GM12878 (cell line): ENCODE results near the gene ZNF692. TPM values are rescaled to one million over a fixed set of nuclear protein-coding genes. Genes with fewer than 3 reads are reported as not detected.

Source experiments
- ASH2L ChIP-seq: fragments of 300-600, 200-600 bp; sonication (generic); IDR thresholded peaks from 2 replicates; pipeline ENCODE4 v1.6.1; 2017; ENCODE audit warnings: low read depth, mild to moderate bottlenecking, borderline replicate concordance
- CBFB ChIP-seq: IDR thresholded peaks from 2 replicates; pipeline ENCODE4 v1.6.1; 2016; ENCODE audit warnings: antibody characterized with exemption, low read depth
- CHD1 ChIP-seq: IDR thresholded peaks from 2 replicates; pipeline ENCODE4 v1.6.1; 2012; ENCODE audit warnings: low read depth, low read length, improper control_type of control experiment
- CREB1 ChIP-seq: IDR thresholded peaks from 2 replicates; pipeline ENCODE4 v1.6.1; 2012; ENCODE audit warnings: low read depth, mild to moderate bottlenecking, inconsistent platforms
- E4F1 ChIP-seq: fragments of 450-650 bp; IDR thresholded peaks from 2 replicates; pipeline ENCODE4 v1.6.1; 2018; ENCODE audit warnings: borderline replicate concordance, mild to moderate bottlenecking; ENCODE audit not compliant: partially characterized antibody
- EGR1 ChIP-seq, 2 experiments: IDR thresholded peaks; 1 replicate in 1 of 2; 2 replicates in 1 of 2; pipeline ENCODE4 v1.6.1; 2011 to 2012; ENCODE audit warnings: low read depth in 2 of 2, low read length in 2 of 2, borderline replicate concordance in 1 of 2, mild to moderate bottlenecking in 1 of 2, moderate library complexity in 1 of 2
- EZH2 ChIP-seq: IDR thresholded peaks from 2 replicates; pipeline ENCODE4 v1.6.1; 2012; ENCODE audit warnings: low read depth, mild to moderate bottlenecking, control low read depth, inconsistent platforms, low read length, borderline replicate concordance; ENCODE audit not compliant: control insufficient read depth
- FOXK2 ChIP-seq: fragments of 450-650 bp; IDR thresholded peaks from 2 replicates; pipeline ENCODE4 v1.6.1; 2017; ENCODE audit warnings: mild to moderate bottlenecking, moderate library complexity
- IRF4 ChIP-seq: IDR thresholded peaks from 2 replicates; pipeline ENCODE4 v1.6.1; 2011; ENCODE audit warnings: low read depth, low read length
- IRF5 ChIP-seq: fragments of 450-650 bp; IDR thresholded peaks from 2 replicates; pipeline ENCODE4 v1.6.1; 2017; ENCODE audit warnings: borderline replicate concordance
- PAX5 ChIP-seq: IDR thresholded peaks from 2 replicates; pipeline ENCODE4 v1.6.1; 2011; ENCODE audit warnings: low read depth, low read length, borderline replicate concordance
- PAX8 ChIP-seq: fragments of 450-650 bp; IDR thresholded peaks from 2 replicates; pipeline ENCODE4 v1.6.1; 2017; ENCODE audit warnings: mild to moderate bottlenecking, moderate library complexity
- REST ChIP-seq: IDR thresholded peaks from 2 replicates; pipeline ENCODE4 v1.6.1; 2012; ENCODE audit warnings: mild to moderate bottlenecking, low read depth, low read length
- RUNX3 ChIP-seq: IDR thresholded peaks from 2 replicates; pipeline ENCODE4 v1.6.1; 2012; ENCODE audit warnings: low read length, inconsistent platforms
- SKIL ChIP-seq: fragments of 450-650 bp; IDR thresholded peaks from 2 replicates; pipeline ENCODE4 v1.6.1; 2017; ENCODE audit warnings: mild to moderate bottlenecking, low read depth, inconsistent platforms; ENCODE audit not compliant: poor library complexity, severe bottlenecking
- SMC3 ChIP-seq: IDR thresholded peaks from 2 replicates; pipeline ENCODE4 v1.6.1; 2011; ENCODE audit warnings: low read length, improper control_type of control experiment, borderline replicate concordance
- SPI1 ChIP-seq: IDR thresholded peaks from 2 replicates; pipeline ENCODE4 v1.6.1; 2011; ENCODE audit warnings: low read depth, mild to moderate bottlenecking, low read length, moderate library complexity, borderline replicate concordance; ENCODE audit not compliant: insufficient read depth
- TCF12 ChIP-seq: IDR thresholded peaks from 2 replicates; pipeline ENCODE4 v1.6.1; 2011; ENCODE audit warnings: low read depth, mild to moderate bottlenecking, low read length
- polyA plus RNA-seq, 11 experiments: library from polyadenylated mRNA; depleted of rRNA in 4 of 11; unstranded in 6 of 11; stranded (reverse) in 5 of 11; fragments of >200 nt; fragmentation: Nextera tagmentation in 4 of 11; fragmentation: Illumina TruSeq in 1 of 11; extraction: Ambion mirVana in 4 of 11; extraction: Trizol in 1 of 11; gene quantifications; 1 replicate in 1 of 11; 2 replicates in 10 of 11; pipeline versions ENCODE4 v1.2.1 to v1.2.3, GENCODE V29; 2011 to 2016; ENCODE audit warnings: inconsistent platforms in 2 of 11, missing spikeins in 2 of 11, low read depth in 1 of 11
- total RNA-seq, 4 experiments: library from RNA; depleted of rRNA in 3 of 4; stranded (reverse); fragments of >200 nt in 3 of 4; fragmentation: Illumina TruSeq in 1 of 4; extraction: Trizol in 1 of 4; gene quantifications; 2 replicates each; pipeline versions ENCODE4 v1.2.1 to v1.2.3, GENCODE V29; 2013 to 2021
- TF ChIP-seq, protein P1 (sequence below): IDR thresholded peaks from 2 replicates; pipeline ENCODE4 v1.6.1; 2011; ENCODE audit warnings: low read depth, low read length, improper control_type of control experiment, borderline replicate concordance

Gene ZNF692
- total and polyA plus RNA-seq, 10 of the 15 experiments (the other 5 are each of a cell fraction or from before 2014, with no cell fraction given) = 5.3 to 76.6 (median 36.9) TPM

DNA sequence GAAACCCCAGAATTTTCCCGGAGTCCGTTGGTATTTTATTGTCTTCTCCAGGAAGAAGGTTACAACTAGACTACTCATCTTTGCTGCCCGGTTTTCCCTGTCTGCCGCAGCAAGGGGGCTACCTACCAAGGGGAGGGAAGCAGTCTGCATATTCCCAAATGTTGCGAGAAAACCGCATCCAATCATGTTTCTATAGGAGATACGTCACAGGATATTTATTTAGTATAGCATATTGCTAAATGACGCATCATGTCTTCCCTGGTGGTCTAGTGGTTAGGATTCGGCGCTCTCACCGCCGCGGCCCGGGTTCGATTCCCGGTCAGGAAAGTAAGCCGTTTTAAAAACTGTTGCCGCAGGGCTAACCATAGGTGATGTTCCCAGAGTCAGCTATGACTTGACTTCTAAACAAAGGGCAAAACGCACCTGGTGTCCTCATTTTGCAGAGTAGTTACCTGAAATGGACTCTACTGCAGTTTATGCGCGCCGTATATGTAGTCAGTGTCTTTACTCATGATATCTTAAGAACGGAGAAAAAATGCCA, 15.2 kb upstream of the ZNF692 start (continued):
- no peak; the same call in 1 of the 2 replicates for TF ChIP-seq IRF5
- TF ChIP-seq, protein P1, sequence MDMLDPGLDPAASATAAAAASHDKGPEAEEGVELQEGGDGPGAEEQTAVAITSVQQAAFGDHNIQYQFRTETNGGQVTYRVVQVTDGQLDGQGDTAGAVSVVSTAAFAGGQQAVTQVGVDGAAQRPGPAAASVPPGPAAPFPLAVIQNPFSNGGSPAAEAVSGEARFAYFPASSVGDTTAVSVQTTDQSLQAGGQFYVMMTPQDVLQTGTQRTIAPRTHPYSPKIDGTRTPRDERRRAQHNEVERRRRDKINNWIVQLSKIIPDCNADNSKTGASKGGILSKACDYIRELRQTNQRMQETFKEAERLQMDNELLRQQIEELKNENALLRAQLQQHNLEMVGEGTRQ = no peak
- no peak for TF ChIP-seq REST
- TF ChIP-seq CHD1 = no peak
- TF ChIP-seq SPI1 = no peak
- peak; percentile 95 for TF ChIP-seq SKIL
- no peak for TF ChIP-seq E4F1
- no peak for TF ChIP-seq SMC3
- no peak for TF ChIP-seq PAX8
- TF ChIP-seq CBFB = peak; percentile 78
- TF ChIP-seq EZH2 = no peak
- no peak for TF ChIP-seq PAX5
- peak; percentile 40; the same call in 1 of the 2 replicates for TF ChIP-seq TCF12
- peak; percentile 59 for TF ChIP-seq IRF4
- TF ChIP-seq RUNX3 = peak; percentile 90
- no peak for TF ChIP-seq ASH2L
- TF ChIP-seq FOXK2 = no peak; the same call in 1 of the 2 replicates
- TF ChIP-seq EGR1 (IDR thresholded peaks at IDR 0.05; ENCODE audit: borderline replicate concordance in 1 of 2, low read depth in 2 of 2, low read length in 2 of 2) = no peak
- TF ChIP-seq CREB1 = peak; percentile 88
